ENCODE results near the gene SMDT1.
A peak's percentile ranks its signal among the peaks of the same experiment; 100 is the strongest.

- TF ChIP-seq YY1 (IDR thresholded peaks at IDR 0.05; ENCODE audit: low read depth, low read length) (no peak), MTA2 (IDR thresholded peaks at IDR 0.05; ENCODE audit: low read depth) (peak; percentile 25; the same call in 1 of the 2 replicates), CHD2 (IDR thresholded peaks at IDR 0.05; ENCODE audit: borderline replicate concordance, low read depth, low read length) (peak; percentile 56; the same call in 1 of the 2 replicates)
Observed at GRCh38 chr22:42070517-42071422, 8.7 kb upstream of the SMDT1 start, which contains the start of gene NAGA.
